Measurements from ENCODE around the gene HOXD8.

GRCh38 chr2:176171351-176172006, 42.0 kb downstream of the HOXD8 start:
- TF ChIP-seq POLR2AphosphoS5 (IDR thresholded peaks at IDR 0.05; ENCODE audit: low read depth, low read length), result no peak
- no peak for TF ChIP-seq REST (IDR thresholded peaks at IDR 0.05; ENCODE audit: insufficient read depth in 1 of 2, low read depth in 2 of 2, low read length in 2 of 2)
- TF ChIP-seq SIN3A (IDR thresholded peaks at IDR 0.05; ENCODE audit: borderline replicate concordance, insufficient read depth, low read length), result no peak
- no peak for TF ChIP-seq TAF1 (IDR thresholded peaks at IDR 0.05; ENCODE audit: borderline replicate concordance, insufficient read depth, low read length)
